ENCODE data around the gene NLGN1.

Gene NLGN1

GRCh38 chr3:173465898-173466678 lies 68.5 kb downstream of the NLGN1 start:
- H3K4me3 ChIP-seq (ENCODE audit: low read length): no peak overlapping the region
- no peak for DNase-seq (ENCODE audit: low read depth)
- no peak for TF ChIP-seq CTCF (conservative IDR thresholded peaks at IDR 0.05; ENCODE audit: low read length)

DNA sequence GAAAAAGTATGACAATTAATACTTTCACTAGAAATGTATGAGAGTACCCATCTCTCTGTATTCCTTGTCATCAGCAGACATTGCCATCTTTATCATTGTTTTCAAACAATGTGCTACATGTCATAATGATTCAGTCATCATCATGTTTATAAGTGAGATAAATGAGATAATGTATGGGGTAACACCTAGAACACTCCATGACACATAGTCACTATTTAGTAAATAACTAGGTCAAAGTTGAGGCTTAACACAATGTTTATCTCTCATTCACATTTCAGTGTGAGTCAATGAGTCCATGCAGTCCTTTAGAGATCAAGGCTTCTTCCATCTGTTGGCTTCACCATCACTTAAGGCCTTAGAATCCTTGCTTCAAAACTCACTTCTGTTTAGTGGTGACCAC lies 70.0 kb downstream of the NLGN1 start:
- TF ChIP-seq CTCF (conservative IDR thresholded peaks at IDR 0.05; ENCODE audit: low read length): no peak
- H3K4me3 ChIP-seq (ENCODE audit: low read length): no peak overlapping the region
- DNase-seq (ENCODE audit: low read depth): no peak

- H3K4me3 ChIP-seq (ENCODE audit: low read length): no peak overlapping the region
- no peak for TF ChIP-seq CTCF (conservative IDR thresholded peaks at IDR 0.05; ENCODE audit: low read length)
- no peak for DNase-seq (ENCODE audit: low read depth)
Measured at GRCh38 chr3:173473237-173473636, 75.7 kb downstream of the NLGN1 start.

DNA sequence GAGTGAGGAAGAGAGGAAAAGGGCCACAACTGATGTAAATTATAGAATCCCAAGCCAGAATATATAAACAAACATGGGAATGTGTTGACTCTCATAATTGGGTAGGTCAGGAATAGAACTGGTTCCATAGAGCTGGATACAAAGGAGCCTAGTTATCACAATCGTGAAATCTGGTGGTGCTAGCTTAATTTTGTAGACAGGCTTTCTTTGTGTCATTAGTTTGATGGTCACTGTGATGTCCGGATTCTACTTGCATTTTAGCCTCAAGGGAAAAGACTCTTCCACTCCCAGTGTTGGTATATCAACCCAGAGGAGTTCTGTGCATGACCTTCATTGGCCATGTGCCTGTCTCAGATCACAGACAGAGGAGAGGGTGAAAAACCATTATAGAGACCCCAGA lies 81.8 kb downstream of the NLGN1 start:
- no peak for DNase-seq (ENCODE audit: low read depth)
- TF ChIP-seq CTCF (conservative IDR thresholded peaks at IDR 0.05; ENCODE audit: low read length): no peak
- no peak overlapping the region for H3K4me3 ChIP-seq (ENCODE audit: low read length)

DNA sequence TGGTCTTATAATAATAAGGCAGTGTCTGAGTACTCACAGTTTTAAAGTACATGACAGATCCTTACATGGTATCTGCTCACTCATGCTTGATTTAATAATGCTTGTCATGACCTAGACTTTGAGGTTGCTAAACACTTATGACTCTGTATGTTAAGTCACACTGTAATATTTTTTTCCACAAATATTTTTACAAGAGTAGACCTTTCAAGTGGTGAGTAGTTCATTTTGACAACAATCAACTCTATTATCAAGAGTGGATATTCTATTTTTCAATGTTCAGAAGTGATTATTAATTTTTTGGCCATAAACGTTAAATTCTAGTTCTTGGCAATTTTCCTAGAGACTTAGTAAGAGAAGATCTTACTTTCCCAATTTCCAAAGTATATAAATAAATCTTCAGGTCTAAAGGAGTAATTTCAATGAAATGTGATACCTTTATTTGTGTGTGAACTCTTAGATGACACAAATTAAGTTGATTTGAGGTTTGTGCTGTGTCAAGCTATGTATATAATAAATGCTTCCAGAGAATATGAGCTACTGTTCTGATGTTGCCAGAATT lies 104.5 kb downstream of the NLGN1 start:
- H3K4me3 ChIP-seq (ENCODE audit: low read length): no peak overlapping the region
- no peak for TF ChIP-seq CTCF (conservative IDR thresholded peaks at IDR 0.05; ENCODE audit: low read length)
- DNase-seq (ENCODE audit: low read depth): peak; percentile 15

DNA sequence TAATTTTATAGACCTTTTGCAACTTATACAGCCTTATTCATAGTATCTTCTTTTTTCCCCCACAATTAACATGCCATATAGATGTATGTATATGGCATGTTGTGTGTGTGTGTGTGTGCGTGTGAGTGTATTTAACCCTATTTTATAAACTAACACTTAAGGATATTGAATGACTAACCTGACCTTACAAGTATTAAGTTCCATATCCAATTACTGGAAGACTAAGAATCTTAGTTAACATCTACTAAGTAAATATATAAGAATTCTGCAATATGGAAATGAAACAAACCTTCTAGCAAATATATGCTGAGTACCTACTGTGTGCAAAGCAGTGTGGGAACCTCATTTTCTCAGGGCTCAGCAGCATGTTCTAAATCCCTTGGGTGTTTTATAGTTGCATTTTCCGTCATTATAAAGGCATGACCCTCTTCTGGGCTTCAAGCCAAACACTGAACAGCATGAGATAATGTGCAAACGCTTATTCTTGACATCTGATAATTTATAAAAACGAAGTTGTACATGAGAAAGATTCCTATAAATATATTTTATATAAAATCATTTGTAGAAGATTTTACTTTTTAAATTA lies 105.5 kb downstream of the NLGN1 start:
- DNase-seq (ENCODE audit: low read depth): peak; percentile 50
- no peak overlapping the region for H3K4me3 ChIP-seq (ENCODE audit: low read length)
- TF ChIP-seq CTCF (conservative IDR thresholded peaks at IDR 0.05; ENCODE audit: low read length): no peak

GRCh38 chr3:173510565-173510964 lies 113.0 kb downstream of the NLGN1 start:
- no peak for DNase-seq (ENCODE audit: low read depth)
- TF ChIP-seq CTCF (conservative IDR thresholded peaks at IDR 0.05; ENCODE audit: low read length): no peak
- H3K4me3 ChIP-seq (ENCODE audit: low read length): no peak overlapping the region
